Epithelial cell of prostate (primary cell): ENCODE results near the gene ABL2.

Source experiments
- DNase-seq: peaks from one replicate; pipeline ENCODE4 v3.0.0-alpha.2; 2011; ENCODE audit warnings: low read depth, low spot score
- H3K27ac ChIP-seq: fragments of 450-650 bp; 2 replicates; pipeline ENCODE4 v1.5.1; 2017; ENCODE audit warnings: mild to moderate bottlenecking

ABL2 gene

GRCh38 chr1:179104611-179105250, 124.7 kb downstream of the ABL2 start:
- no peak for DNase-seq
- H3K27ac ChIP-seq: no peak overlapping the region

- no peak overlapping the region for H3K27ac ChIP-seq
- DNase-seq: no peak
Measured at GRCh38 chr1:179103999-179104398, 125.5 kb downstream of the ABL2 start.

GRCh38 chr1:179101566-179101965, 127.9 kb downstream of the ABL2 start:
- H3K27ac ChIP-seq: no peak overlapping the region
- DNase-seq: no peak

GRCh38 chr1:179099891-179100290, 129.6 kb downstream of the ABL2 start:
- no peak overlapping the region for H3K27ac ChIP-seq
- DNase-seq: no peak

DNA sequence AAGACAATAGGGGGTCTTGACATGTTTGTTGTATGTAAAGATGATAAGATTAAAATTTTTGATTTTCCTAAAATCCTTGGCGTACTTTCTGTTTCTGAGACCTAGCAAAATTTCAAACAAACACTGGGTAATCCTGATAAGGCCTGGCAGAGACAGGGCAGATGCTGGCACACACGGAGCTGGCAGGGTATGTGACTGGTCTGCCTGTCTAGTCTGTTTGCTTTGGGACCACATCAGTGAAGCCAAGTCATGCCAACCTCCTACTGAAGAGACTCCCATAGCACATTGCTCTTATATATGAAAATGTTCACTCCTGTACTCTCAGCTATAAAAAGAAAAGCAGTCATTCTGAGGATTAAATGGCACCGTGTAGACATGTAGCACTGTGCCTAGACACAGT, 133.6 kb downstream of the ABL2 start:
- no peak for DNase-seq
- no peak overlapping the region for H3K27ac ChIP-seq

DNA sequence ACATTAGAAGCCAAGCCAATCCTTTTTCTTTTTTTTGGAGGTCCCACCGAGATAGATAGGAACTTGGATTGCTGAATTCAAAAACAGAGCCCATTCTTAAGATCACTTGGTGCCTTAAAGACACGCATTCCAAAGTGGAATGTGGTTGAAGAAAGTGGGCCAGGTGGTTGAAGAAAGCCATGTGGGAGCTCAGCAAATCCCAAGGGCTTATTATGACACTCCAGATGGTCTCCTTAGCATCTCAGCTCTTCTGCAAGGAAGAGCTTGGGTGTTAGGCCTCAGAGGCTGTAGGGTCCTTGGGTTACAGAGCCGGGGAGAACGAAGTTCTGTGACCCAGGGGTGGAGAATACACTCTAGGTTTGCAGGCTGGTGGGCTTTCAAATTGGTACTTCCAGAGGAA, 134.1 kb downstream of the ABL2 start:
- H3K27ac ChIP-seq: no peak overlapping the region
- no peak for DNase-seq

GRCh38 chr1:179094818-179095217, 134.7 kb downstream of the ABL2 start:
- no peak overlapping the region for H3K27ac ChIP-seq
- DNase-seq: no peak

GRCh38 chr1:179092896-179093461, 136.5 kb downstream of the ABL2 start:
- peak overlapping the region; percentile 64 for H3K27ac ChIP-seq
- DNase-seq: no peak

DNA sequence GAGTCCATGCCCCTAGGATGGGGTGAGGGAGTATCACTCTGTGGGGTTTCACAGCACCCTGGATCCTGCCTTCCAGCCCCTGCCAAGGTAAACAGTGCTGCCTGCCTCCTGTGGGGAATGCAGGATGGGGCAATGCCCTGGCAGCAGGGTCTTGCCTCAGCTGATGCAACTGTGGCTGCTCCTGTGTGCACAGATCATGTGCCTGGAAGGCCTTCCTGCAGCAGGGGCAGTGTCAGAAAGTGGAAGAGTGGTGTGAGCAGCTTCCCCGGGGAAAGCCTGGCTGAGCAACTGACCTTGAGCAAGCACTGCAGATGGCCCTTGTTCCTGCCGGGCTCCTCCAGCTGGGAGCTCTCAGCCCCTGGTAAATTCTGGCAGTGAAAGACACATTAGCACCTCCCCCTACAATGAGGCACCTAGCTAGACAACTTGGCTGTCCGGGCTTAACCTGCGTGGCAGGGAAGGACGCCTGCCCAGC, 137.7 kb downstream of the ABL2 start:
- no peak for DNase-seq
- H3K27ac ChIP-seq: peak overlapping the region; percentile 64

DNA sequence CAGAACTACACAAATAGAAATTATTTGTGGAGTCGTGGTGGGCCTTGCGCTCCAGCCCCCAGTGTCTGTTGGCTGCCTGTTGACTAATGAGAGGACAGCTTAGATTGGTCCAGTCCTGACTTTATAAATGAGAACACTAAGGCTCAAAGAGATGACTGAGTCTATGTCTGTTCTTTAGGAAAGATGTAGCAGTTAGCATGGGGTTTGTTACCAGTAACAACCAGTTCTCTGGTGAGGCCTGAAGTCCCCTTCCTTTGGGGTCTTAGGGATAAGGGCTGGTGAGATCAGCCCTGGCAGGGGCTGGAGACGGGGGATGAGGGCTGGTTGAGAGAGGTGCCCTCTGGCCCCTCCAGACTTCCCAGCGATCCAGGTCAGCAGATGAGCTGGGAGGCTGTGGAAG, 138.6 kb downstream of the ABL2 start:
- peak overlapping the region; percentile 64 for H3K27ac ChIP-seq
- no peak for DNase-seq

- no peak for DNase-seq
- H3K27ac ChIP-seq: peak overlapping the region; percentile 64
Measured at GRCh38 chr1:179090522-179090921, 139.0 kb downstream of the ABL2 start.

- no peak for DNase-seq
Measured at GRCh38 chr1:179089827-179090482, 139.5 kb downstream of the ABL2 start.

GRCh38 chr1:179087665-179088064, 141.8 kb downstream of the ABL2 start:
- H3K27ac ChIP-seq: no peak overlapping the region
- DNase-seq: no peak

More at GRCh38 chr1:179089827-179090482, 139.5 kb downstream of the ABL2 start:
- H3K27ac ChIP-seq: peak overlapping the region; percentile 64

DNA sequence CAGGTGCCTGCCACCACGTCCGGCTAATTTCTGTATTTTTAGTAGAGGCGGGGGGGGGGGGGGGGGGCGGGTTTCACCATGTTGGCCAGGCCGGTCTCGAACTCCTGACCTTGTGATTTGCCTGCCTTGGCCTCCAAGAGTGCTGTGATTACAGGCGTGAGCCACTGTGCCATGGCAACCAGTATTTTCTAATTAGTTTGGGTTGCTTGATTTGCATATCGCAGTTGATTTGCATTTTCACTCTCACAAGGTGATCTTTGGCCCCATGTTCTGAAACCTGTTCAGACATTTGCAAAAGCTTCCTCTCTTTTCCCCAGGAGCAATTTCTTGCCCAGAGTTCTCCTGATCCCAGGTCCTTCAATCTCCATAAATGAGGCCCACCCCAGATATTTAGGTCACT, 145.9 kb downstream of the ABL2 start:
- H3K27ac ChIP-seq: peak overlapping the region; percentile 70
- no peak for DNase-seq

DNA sequence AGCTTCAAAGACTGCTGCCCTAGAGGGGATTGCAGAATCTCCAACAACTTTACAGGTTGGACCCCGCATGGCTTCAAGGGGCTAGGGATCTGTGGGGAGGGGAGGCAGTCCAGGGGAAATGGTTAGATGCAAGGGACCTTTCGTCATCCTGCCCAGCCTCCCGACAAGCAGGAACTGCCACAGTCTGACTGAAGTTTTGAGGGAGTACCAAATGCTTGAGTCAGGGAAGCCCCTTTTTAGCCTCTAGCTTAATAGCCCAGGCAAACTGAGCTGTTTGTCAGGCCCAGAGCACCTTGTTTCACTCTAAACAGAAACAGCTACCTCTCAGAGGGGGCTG, 146.5 kb downstream of the ABL2 start:
- H3K27ac ChIP-seq: peak overlapping the region; percentile 70
- no peak for DNase-seq

DNA sequence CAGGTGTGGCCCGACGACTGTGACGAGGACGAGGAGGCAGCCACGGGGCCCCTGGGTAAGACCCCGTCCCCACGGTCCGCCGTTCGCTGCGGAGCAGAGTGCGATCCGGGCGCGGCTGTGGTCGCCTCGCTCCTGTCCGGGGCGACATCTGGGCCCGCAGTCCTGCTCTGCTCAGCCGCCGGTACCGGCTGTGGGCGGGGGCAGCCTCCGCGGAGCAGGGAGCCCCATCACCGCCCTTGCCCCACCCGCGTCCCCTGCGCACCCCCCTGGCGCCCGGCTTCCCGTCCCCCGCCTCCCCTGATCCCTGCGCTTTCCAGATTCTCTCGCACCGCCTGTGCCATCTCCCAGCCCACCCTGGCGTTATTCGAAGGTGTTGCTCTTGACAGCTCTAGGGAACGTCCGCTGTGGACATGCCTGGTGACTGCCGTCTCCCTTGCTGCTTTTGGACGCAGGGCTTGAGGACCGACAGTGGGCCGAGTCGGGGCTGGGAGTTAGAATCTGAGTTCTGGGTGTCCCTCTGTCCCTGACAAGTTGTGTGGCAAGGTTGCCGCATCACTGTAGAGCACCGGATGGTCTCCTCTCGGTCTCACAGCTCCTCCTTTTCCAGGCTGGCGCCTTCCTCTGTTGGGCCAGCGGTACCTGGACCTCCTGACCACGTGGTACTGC, 147.0 kb downstream of the ABL2 start:
- no peak for DNase-seq
- H3K27ac ChIP-seq: peak overlapping the region; percentile 70

DNA sequence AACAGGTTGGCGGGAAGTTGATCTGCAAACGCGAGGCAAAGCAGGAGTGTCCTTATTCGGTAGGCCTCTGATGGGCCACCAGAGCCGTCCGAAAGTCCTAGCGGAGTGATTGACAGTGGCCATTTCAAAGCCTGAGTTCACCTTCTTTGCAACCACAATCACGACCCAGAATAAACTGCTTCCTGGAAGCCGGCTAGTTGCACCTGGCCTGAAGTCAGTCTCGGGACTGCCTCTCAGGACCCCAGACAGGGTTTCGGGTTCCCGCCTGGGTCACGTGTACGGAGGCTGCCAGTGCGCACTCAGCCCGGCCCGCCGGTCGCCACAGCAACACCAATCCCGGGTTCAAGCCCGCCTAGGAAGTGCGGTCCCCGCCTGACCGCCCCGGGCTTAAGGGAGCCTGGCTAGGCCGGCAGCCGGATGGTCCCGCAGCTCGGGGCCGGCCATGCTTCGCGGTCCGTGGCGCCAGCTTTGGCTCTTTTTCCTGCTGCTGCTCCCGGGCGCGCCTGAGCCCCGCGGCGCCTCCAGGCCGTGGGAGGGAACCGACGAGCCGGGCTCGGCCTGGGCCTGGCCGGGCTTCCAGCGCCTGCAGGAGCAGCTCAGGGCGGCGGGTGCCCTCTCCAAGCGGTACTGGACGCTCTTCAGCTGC, 147.7 kb downstream of the ABL2 start, which contains the start of gene TOR3A:
Gene TOR3A (plus strand): TSS at position 384 of the 646 bp plus-strand sequence. CDS start 59 bp downstream, at position 443.
- DNase-seq: peak; percentile 16
- peak within 1 kb of the TSS; percentile 70 for H3K27ac ChIP-seq

GRCh38 chr1:179080866-179081686, 148.4 kb downstream of the ABL2 start:
- H3K27ac ChIP-seq: peak overlapping the region; percentile 70
- no peak for DNase-seq

DNA sequence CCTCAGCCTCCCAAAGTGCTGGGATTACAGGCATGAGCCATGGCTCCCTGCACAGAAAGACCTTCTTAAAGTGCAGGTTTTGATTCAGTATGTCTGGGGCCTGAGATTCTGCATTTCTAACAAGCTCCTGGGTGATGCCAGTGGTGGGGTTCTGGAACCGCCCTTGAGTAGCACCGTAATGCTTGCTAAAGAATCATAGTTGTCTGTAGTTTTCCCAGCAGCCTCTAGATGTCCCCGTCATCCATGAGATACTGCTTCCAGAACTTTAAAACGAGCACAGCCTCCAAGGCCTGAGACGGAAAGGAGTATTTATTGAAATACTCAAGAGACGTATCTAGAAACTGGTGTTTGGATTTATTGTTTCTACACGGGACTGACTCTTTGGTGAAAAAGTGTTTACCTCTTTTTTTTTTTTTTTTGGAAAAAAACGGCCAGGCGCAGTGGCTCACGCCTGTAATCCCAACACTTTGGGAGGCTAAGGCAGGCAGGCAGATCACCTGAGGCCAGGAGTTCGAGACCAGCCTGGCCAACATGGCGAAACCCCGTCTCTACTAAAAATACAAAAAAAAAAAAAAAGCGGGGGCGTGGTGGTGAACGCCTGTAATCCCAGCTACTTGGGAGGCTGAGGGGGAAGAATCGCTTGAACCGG, 150.2 kb downstream of the ABL2 start:
- H3K27ac ChIP-seq: no peak overlapping the region
- DNase-seq: no peak
